ENCODE data around the gene IQCF2.
"Not testable (repeated sequence)": the region's sequence is repeated elsewhere in the genome, so short reads cannot be mapped to it uniquely, and the experiment has no call there.

The IQCF2 gene

DNA sequence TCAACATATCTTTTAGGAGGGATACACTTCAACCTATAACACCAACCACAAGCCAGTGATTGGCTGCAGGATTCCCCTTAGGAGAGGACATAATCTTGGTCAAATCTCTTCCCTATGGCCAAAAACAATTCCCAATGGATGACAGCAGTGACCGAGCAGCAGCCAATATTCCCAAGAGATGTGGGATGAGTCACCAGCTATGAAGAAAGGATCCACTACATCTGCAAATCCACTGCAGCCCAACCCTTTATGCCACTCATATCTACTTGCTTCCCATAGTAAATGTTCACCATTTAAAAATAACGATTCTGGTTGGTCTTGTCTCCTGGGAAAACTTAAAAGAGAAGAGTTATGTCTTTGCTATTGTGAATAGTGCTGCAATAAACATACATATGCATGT, 18.5 kb downstream of the IQCF2 start:
- no peak for DNase-seq

GRCh38 chr3:51886447-51886846, 25.0 kb downstream of the IQCF2 start:
- no peak for DNase-seq

GRCh38 chr3:51887620-51888019, 26.2 kb downstream of the IQCF2 start:
- no peak for DNase-seq

GRCh38 chr3:51888463-51889105, 27.2 kb downstream of the IQCF2 start:
- no peak for DNase-seq

DNA sequence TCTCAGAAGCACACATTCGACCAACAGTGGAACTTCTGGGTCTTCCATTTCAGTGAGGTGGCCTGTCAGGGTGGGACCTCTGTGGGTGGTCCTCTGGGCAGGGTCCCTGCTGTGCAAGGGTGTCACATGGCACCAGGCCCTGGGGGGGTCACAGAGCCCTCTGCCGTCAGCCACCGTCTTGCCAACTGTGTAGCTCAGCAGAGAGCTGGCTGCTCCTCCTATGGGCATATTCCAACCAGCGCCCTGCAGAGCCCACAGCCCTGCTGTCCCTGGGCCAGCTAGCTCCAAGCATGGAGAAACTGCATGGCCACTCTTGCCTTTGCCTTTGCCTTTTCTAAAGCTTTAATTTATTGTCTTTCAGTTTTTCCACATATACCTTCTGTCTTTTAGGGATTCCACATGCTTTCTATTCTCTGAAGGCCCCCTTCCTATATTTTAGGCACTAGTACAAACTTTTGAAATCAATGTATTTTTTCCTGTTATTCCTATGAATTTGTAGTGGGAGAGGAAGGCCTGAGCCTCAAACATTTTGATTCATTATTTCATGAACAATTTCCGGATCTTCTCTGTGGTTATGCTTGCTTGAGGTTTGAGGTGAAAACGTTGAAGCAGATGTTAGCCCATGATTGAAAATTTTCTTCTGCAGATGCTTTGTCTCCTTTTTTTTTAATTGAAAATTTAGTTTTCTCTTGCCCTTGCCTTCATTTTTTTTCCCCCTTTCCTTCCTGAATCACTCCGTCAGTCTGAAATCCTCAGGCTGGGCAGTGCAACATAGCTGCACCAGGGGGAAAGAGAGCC, 30.0 kb downstream of the IQCF2 start:
- no peak for DNase-seq

GRCh38 chr3:51894391-51894790, 33.0 kb downstream of the IQCF2 start:
- no peak for DNase-seq

GRCh38 chr3:51894939-51895338, 33.5 kb downstream of the IQCF2 start:
- DNase-seq: no peak

DNA sequence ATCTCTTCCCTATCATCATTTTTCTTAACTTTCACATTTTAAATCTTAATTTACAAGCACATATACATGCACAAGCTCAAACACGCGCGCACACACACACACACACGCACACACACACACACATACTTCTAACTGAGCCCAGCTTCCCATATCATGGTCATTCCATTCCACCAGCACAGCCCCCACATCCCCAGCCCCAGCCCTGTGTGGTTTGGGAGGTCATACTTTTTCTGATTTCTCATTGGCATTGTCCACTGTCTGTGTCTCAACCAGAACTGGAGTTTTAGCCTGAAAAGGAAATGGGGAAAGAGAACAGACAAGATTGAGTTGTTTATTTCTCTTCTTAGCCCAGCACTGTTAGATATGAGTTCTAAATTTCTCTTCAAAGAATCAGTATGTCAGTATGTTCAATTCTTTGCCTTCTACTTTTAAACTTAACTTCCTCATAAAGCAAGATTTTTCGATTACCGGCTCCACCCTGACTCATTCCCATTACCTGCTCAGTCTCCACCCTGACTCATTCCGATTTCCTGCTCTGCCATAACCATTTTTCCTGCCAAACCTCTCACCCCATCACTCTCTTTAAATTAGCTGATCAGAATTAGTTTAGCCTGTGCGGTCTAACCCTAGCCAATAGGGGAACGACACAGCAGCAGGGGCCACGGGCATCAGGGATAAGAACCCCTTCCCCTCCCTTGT, 35.3 kb downstream of the IQCF2 start:
- no peak for DNase-seq

- DNase-seq: no peak
Measured at GRCh38 chr3:51897391-51897790, 36.0 kb downstream of the IQCF2 start.

- not testable (repeated sequence) for DNase-seq
Measured at GRCh38 chr3:51900043-51900442, 38.6 kb downstream of the IQCF2 start.

- peak; percentile 60 for DNase-seq
Measured at GRCh38 chr3:51902361-51902760, 40.9 kb downstream of the IQCF2 start.

- DNase-seq: no peak
Measured at GRCh38 chr3:51904034-51904823, 42.8 kb downstream of the IQCF2 start.

- DNase-seq: no peak
Measured at GRCh38 chr3:51908026-51908425, 46.6 kb downstream of the IQCF2 start.
